Activated CD8-positive, alpha-beta T cell treated with anti-CD3 and anti-CD28 coated beads for 36 hours (primary cell): ENCODE results near the gene PTP4A2. TPM values are rescaled to one million over a fixed set of nuclear protein-coding genes. Genes with fewer than 3 reads are reported as not detected.
A peak's percentile ranks its signal among the peaks of the same experiment; 100 is the strongest.
"Not testable (repeated sequence)": the region's sequence is repeated elsewhere in the genome, so short reads cannot be mapped to it uniquely, and the experiment has no call there.

ENCODE experiments used
- ATAC-seq: fragments of 200-7000 bp; cut with Tn5 transposase; one replicate; pipeline ENCODE4 v1.10.0; 2021; ENCODE audit warnings: mild to moderate bottlenecking, moderate library complexity
- CTCF ChIA-PET: fragments of 350-600 bp; sonication (Branson Sonifier 250); formaldehyde crosslinking; loops from one replicate; lab custom pipeline; 2021; ENCODE audit warnings: antibody characterized with exemption; lab: Charles Lee
- POLR2A ChIA-PET: fragments of 350-600 bp; sonication (Branson Sonifier 250); formaldehyde crosslinking; loops from one replicate; lab custom pipeline; 2021; ENCODE audit warnings: antibody characterized with exemption; lab: Charles Lee
- DNase-seq: peaks from one replicate; pipeline ENCODE4 v3.0.0-alpha.2; 2020
- H3K27ac Mint-ChIP-seq: one replicate; pipeline ENCODE4 v1.8.0; 2021; ENCODE audit warnings: mild to moderate bottlenecking, mixed read lengths
- H3K27me3 Mint-ChIP-seq: one replicate; pipeline ENCODE4 v1.8.0; 2021; ENCODE audit warnings: mixed read lengths
- H3K36me3 Mint-ChIP-seq: one replicate; pipeline ENCODE4 v1.8.0; 2021; ENCODE audit warnings: low read depth, mixed read lengths
- H3K4me1 Mint-ChIP-seq: one replicate; pipeline ENCODE4 v1.8.0; 2021; ENCODE audit warnings: low read depth, mixed read lengths
- H3K4me3 Mint-ChIP-seq: one replicate; pipeline ENCODE4 v1.8.0; 2021; ENCODE audit warnings: mild to moderate bottlenecking, moderate library complexity, mixed read lengths
- H3K9me3 Mint-ChIP-seq: one replicate; pipeline ENCODE4 v1.8.0; 2021; ENCODE audit warnings: mixed read lengths
- intact Hi-C: fragments of 100-400 bp; cut with micrococcal nuclease; formaldehyde crosslinking; loops from one replicate; pipeline ENCODE4 v1.10.0; 2022
- total RNA-seq, 2 experiments: library from RNA; stranded (reverse); gene quantifications; one replicate each; pipeline ENCODE4 v1.2.3, GENCODE V29; 2021
- TF ChIP-seq, protein P1 (sequence below): fragments of 200-600 bp; IDR thresholded peaks from one replicate; pipeline ENCODE4 v1.8.0; 2022; ENCODE audit warnings: antibody characterized with exemption, mild to moderate bottlenecking

Gene PTP4A2
- total RNA-seq, 2 experiments from 2014 or later, result 273 to 296 TPM

GRCh38 chr1:31952825-31953220, 14.7 kb upstream of the PTP4A2 start:
- POLR2A ChIA-PET, result interaction anchor here (0.7 to 7.4 kb wide), 6 partner anchors 9 to 139 kb away, joined by 3 to 120 read pairs (median 4); no protein-coding TSS in a partner anchor
- Mint-ChIP-seq H3K27me3 (no peaks in the 10 kb centered on the region), H3K9me3 (no peaks in the 10 kb centered on the region), H3K4me1 (peaks cover 45% of the 10 kb centered on the region), H3K36me3 (no peaks in the 10 kb centered on the region), H3K4me3 (no peak overlapping the region), H3K27ac (no peak overlapping the region)
- DNase-seq, result no peak
- no peak for ATAC-seq
- CTCF ChIA-PET, result interaction anchor here (1.1 to 10.5 kb wide), 7 partner anchors 8 to 42 kb away, joined by 3 to 116 read pairs (median 4); partner anchors contain the start of gene PTP4A2
- intact Hi-C loops, result no loop called here
- TF ChIP-seq, protein P1, sequence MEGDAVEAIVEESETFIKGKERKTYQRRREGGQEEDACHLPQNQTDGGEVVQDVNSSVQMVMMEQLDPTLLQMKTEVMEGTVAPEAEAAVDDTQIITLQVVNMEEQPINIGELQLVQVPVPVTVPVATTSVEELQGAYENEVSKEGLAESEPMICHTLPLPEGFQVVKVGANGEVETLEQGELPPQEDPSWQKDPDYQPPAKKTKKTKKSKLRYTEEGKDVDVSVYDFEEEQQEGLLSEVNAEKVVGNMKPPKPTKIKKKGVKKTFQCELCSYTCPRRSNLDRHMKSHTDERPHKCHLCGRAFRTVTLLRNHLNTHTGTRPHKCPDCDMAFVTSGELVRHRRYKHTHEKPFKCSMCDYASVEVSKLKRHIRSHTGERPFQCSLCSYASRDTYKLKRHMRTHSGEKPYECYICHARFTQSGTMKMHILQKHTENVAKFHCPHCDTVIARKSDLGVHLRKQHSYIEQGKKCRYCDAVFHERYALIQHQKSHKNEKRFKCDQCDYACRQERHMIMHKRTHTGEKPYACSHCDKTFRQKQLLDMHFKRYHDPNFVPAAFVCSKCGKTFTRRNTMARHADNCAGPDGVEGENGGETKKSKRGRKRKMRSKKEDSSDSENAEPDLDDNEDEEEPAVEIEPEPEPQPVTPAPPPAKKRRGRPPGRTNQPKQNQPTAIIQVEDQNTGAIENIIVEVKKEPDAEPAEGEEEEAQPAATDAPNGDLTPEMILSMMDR, result no peak

GRCh38 chr1:31951276-31951675, 13.1 kb upstream of the PTP4A2 start:
- ATAC-seq (no peak), DNase-seq (no peak)
- Mint-ChIP-seq H3K27ac (no peak overlapping the region), H3K4me3 (no peak overlapping the region), H3K4me1 (peaks cover 44% of the 10 kb centered on the region), H3K27me3 (no peaks in the 10 kb centered on the region), H3K9me3 (no peaks in the 10 kb centered on the region), H3K36me3 (no peaks in the 10 kb centered on the region)
- CTCF ChIA-PET, result interaction anchor here (3.1 to 10.5 kb wide), 3 partner anchors 8 to 13 kb away, joined by 19 to 116 read pairs (median 21); partner anchors contain the start of gene PTP4A2
- POLR2A ChIA-PET, result no interaction called here
- intact Hi-C loops, result no loop called here
- TF ChIP-seq, protein P1, result no peak

DNA sequence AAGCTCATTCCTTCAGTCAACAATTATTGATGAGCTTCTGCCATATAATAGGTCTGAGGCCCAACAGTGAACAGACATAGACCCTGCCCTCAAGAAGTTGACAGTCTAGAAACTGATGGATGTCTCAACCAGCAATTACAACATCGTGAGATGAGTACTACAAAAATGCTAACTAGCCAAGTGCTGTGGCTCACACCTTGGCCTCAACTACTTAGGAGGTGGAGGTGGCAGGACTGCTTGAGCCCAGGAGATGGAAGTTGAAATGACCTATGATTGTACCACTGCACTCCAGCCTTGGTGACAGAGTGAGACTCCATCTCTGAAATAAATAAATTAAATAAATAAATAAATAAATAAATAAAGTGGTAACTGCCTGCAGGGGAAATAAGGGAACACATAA, 11.7 kb upstream of the PTP4A2 start:
- DNase-seq, result no peak
- H3K27ac Mint-ChIP-seq, result no peak overlapping the region

GRCh38 chr1:31945677-31946076, 7.5 kb upstream of the PTP4A2 start:
- H3K36me3 Mint-ChIP-seq, H3K27me3 Mint-ChIP-seq, H3K27ac Mint-ChIP-seq, H3K9me3 Mint-ChIP-seq, intact Hi-C loops, ATAC-seq, DNase-seq: not testable (repeated sequence)
- peak overlapping the region; percentile 37 for H3K4me3 Mint-ChIP-seq
- ChIA-PET CTCF (interaction anchor here (1.1 to 6.9 kb wide), 2 partner anchors 11 to 18 kb away, joined by 3 to 64 read pairs; no protein-coding TSS in a partner anchor), POLR2A (interaction anchor here (1.1 to 5.4 kb wide), 3 partner anchors 10 to 63 kb away, joined by 3 to 120 read pairs (median 3); no protein-coding TSS in a partner anchor)
- peaks cover 41% of the 10 kb centered on the region for H3K4me1 Mint-ChIP-seq

More for the DNA sequence above, 11.7 kb upstream of the PTP4A2 start:
- Mint-ChIP-seq H3K9me3 (no peaks in the 10 kb centered on the region), H3K36me3 (no peaks in the 10 kb centered on the region), H3K4me1 (peaks cover 36% of the 10 kb centered on the region), H3K27me3 (no peaks in the 10 kb centered on the region), H3K4me3 (no peak overlapping the region)
- TF ChIP-seq, protein P1, result no peak
- POLR2A ChIA-PET, result interaction anchor here (1.2 kb wide), 1 partner anchor 14 kb away, joined by 3 read pairs; no protein-coding TSS in a partner anchor
- intact Hi-C loops, result no loop called here
- CTCF ChIA-PET, result interaction anchor here (1.6 to 10.5 kb wide), 2 partner anchors 11 to 14 kb away, joined by 8 to 116 read pairs; partner anchors contain the start of gene PTP4A2
- no peak for ATAC-seq

DNA sequence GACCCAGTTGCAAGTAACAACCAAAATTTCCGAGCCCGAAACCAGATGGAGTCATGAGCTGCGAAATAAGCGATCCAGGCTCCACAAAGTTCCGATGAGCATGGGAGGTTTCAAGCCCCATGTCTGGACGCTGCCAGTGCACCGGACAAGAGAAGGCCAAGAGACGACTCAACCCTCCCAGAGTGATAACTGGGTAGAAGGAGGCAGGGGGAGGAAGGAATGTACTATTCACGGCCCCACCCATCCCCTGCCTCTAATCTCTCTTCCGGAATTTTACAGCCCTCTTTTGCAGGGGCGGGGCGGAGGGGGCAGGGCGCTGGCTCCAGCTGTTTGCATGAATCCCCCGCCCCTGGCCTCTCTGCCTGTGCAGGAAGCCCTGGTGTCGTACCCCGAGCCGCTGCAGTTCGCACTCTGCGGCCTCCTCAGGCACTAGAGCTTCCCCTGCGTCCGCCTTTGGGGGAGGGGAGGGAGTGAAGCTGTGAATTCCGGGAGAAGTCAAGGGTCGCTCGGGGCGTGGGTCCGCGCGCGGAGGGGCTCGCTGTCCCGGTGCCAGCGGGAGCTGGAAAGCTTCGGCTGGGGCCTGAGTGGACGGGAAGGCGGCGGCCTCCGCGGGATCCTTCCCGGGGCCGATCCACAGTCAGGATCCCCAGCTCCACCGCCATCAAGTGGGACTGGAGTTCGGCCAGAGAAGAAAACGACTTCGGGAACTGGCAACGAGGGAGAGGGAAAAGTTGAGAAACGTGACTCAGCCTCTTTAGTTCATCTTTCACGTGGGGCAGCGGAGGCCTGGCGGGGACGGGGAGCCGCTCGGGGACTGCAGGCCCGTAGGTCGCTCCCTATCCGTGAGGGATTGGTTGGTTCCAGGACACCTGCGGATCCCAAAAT, 6.3 kb upstream of the PTP4A2 start:
- H3K27ac Mint-ChIP-seq, result peak overlapping the region; percentile 92
- H3K4me1 Mint-ChIP-seq, result peaks cover 53% of the 10 kb centered on the region
- TF ChIP-seq, protein P1, result no peak
- CTCF ChIA-PET, result interaction anchor here (1.4 to 6.9 kb wide), 7 partner anchors 8 to 22 kb away, joined by 5 to 64 read pairs (median 14); no protein-coding TSS in a partner anchor
- intact Hi-C loops, result no loop called here
- H3K9me3 Mint-ChIP-seq, result no peaks in the 10 kb centered on the region
- peak overlapping the region; percentile 70 for H3K4me3 Mint-ChIP-seq
- no peaks in the 10 kb centered on the region for H3K27me3 Mint-ChIP-seq
- POLR2A ChIA-PET, result interaction anchor here (0.8 to 5.4 kb wide), 11 partner anchors 9 to 129 kb away, joined by 3 to 120 read pairs (median 4); partner anchors contain the start of gene SPOCD1
- H3K36me3 Mint-ChIP-seq, result no peaks in the 10 kb centered on the region
- peak; percentile 95 for DNase-seq
- ATAC-seq, result peak; percentile 57
